Spleen (tissue), 7 donors: Measurements from ENCODE around the gene LINGO1.

Experiments used
- POLR2A ChIP-seq, 3 donors: fragments of 450-650 bp; IDR thresholded peaks; one replicate each; pipeline ENCODE4 v1.5.1; 2017; ENCODE audit warnings: antibody characterized with exemption in 3 of 3, mild to moderate bottlenecking in 1 of 3
- POLR2AphosphoS5 ChIP-seq, 3 donors: sonication (generic); formaldehyde crosslinking; IDR thresholded peaks; one replicate each; pipeline ENCODE4 v1.5.1; 2017; ENCODE audit warnings: antibody characterized with exemption in 3 of 3
- TF ChIP-seq, protein P1 (sequence below), 11 experiments: fragments of 200-600 bp in 7 of 11; fragments of 450-650 bp in 4 of 11; sonication (generic) in 4 of 11; IDR thresholded peaks in 8 of 11; conservative IDR thresholded peaks in 3 of 11; 1 replicate in 7 of 11; 2 replicates in 4 of 11; pipeline versions ENCODE4 v1.4.0 to v1.8.0; 2016 to 2021; ENCODE audit warnings: antibody characterized with exemption in 11 of 11, inconsistent platforms in 4 of 11, mild to moderate bottlenecking in 1 of 11
- donor health status: DM: no; HTN: no; CAD: no; lungs with moderate emphysema.
- donor health status: DM: no; HTN: no; CAD: no.
- donor health status: DM: no; HTN: no; CAD: no.

DNA sequence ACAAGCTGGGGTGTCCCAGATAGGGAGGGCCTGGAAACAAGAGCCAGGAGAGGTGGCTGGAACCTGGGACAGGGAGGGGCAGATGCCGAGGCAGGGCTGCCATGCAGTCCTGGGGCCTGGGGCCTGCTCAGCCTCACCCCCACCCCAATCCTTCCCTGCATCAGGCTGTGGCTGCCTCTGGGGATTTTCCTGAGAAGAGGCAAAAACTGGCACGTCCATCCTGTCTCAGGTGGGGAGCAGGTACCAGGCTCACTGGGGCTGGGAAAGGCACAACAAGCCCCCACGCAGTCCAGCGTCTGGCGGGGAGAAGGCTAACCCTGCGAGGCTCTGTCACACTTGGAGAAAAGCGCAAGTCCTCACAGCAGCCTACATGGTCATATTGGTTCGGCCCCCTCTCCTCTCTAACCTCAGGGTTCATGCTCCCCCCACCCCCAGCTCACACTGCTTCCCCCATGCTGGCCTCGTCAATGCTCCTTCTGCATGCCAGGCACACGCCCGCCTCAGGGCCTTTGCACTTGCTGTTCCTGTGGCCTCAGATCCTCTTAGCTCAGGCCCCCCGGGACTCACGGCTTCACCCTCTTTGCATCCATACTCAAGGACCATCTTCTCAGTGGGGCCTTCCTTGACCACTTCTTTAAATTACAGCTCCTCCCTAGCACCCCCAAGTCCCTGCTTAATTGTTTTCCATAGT lies 53.1 kb downstream of the LINGO1 start:
- TF ChIP-seq POLR2AphosphoS5 (IDR thresholded peaks at IDR 0.05): no peak
- TF ChIP-seq, protein P1, sequence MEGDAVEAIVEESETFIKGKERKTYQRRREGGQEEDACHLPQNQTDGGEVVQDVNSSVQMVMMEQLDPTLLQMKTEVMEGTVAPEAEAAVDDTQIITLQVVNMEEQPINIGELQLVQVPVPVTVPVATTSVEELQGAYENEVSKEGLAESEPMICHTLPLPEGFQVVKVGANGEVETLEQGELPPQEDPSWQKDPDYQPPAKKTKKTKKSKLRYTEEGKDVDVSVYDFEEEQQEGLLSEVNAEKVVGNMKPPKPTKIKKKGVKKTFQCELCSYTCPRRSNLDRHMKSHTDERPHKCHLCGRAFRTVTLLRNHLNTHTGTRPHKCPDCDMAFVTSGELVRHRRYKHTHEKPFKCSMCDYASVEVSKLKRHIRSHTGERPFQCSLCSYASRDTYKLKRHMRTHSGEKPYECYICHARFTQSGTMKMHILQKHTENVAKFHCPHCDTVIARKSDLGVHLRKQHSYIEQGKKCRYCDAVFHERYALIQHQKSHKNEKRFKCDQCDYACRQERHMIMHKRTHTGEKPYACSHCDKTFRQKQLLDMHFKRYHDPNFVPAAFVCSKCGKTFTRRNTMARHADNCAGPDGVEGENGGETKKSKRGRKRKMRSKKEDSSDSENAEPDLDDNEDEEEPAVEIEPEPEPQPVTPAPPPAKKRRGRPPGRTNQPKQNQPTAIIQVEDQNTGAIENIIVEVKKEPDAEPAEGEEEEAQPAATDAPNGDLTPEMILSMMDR (IDR thresholded peaks at IDR 0.05 in 8 of 11, conservative IDR thresholded peaks at IDR 0.05 in 3 of 11): no peak
- no peak for TF ChIP-seq POLR2A (IDR thresholded peaks at IDR 0.05)
